NCI-H1436 (cell line): ENCODE measurements around the gene CD300LF.

Source experiments
- DNase-seq: peaks from one replicate; lab custom pipeline; 2025; lab: John Stamatoyannopoulos, UW

CD300LF gene

DNA sequence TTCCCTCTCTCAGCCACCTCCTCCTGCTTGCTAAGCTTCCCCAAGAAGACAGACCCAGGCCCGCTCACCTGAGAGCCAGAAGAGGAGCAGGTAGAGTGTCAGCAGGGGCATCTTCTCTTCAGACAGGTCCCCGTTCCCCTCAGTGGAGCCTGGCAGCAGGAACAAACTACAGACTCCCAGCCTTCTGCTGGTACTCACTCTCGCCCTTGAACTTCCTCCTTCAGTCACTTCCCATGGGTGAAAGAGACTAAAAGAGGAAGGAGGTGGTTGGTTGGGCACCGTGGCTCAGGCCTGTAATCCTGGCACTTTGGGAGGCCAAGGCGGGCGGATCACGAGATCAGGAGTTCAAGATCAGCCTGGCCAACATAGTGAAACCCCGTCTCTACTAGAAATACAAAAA, at the start of gene CD300LF:
Gene CD300LF, minus strand, starts transcription at position 168 of the 400 bp plus-strand sequence. Its CDS starts 57 bp downstream, at position 111.
- DNase-seq: no peak

DNA sequence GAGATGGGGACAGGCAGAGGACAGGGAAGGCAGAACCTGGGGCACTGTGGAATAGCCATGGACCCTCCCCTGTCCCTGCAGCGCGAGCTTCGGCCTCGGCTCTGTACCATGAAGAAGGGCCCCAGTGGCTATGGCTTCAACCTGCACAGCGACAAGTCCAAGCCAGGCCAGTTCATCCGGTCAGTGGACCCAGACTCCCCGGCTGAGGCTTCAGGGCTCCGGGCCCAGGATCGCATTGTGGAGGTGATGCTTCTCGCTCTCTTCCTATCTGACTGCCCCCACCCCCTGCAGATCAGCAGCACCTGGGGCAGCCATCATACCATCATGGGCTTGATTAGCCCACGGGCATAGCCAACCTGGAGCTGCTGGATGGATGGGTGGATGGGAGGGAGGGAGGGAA, 49.2 kb upstream of the CD300LF start:
- no peak for DNase-seq

DNA sequence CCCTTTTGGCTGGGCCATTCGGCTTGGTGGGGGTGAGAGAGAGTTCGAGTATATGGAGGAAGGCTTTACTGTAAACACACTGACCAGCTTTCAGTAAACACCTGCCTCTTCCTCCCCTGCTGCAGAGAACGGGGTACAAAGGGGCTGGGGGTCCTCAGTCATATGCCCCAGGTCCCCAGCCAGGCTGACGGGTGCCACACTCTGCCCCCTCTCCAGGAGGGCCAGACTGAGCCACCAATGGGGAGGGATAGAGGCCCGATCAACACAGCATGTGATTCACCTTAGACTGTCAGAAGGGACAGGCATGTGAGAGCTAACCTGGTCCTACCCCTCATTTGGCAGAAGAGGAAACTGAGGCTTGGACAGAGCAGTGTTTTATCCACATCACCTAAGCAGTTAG, 48.7 kb upstream of the CD300LF start:
- no peak for DNase-seq

GRCh38 chr17:74760404-74761105, 47.8 kb upstream of the CD300LF start:
- DNase-seq: no peak

GRCh38 chr17:74759941-74760340, 47.2 kb upstream of the CD300LF start:
- no peak for DNase-seq

GRCh38 chr17:74759243-74759801, 46.6 kb upstream of the CD300LF start:
- DNase-seq: no peak

DNA sequence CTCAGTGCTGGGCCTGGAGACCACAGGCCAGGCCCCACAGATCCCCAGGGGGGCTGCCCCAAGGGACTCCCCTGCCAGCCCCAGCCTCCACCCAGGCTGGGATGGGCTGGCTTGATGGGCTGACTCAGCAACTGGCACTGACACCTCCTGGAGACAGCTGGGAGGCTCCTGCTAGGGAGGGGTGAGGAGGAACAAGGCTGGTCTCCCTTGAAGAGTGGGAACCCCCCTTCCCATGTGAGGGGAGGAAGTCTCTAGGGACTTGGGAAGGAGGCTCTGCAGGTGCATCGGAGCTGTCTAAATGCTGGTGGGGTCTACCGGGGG, 46.1 kb upstream of the CD300LF start:
- DNase-seq: peak; percentile 37

DNA sequence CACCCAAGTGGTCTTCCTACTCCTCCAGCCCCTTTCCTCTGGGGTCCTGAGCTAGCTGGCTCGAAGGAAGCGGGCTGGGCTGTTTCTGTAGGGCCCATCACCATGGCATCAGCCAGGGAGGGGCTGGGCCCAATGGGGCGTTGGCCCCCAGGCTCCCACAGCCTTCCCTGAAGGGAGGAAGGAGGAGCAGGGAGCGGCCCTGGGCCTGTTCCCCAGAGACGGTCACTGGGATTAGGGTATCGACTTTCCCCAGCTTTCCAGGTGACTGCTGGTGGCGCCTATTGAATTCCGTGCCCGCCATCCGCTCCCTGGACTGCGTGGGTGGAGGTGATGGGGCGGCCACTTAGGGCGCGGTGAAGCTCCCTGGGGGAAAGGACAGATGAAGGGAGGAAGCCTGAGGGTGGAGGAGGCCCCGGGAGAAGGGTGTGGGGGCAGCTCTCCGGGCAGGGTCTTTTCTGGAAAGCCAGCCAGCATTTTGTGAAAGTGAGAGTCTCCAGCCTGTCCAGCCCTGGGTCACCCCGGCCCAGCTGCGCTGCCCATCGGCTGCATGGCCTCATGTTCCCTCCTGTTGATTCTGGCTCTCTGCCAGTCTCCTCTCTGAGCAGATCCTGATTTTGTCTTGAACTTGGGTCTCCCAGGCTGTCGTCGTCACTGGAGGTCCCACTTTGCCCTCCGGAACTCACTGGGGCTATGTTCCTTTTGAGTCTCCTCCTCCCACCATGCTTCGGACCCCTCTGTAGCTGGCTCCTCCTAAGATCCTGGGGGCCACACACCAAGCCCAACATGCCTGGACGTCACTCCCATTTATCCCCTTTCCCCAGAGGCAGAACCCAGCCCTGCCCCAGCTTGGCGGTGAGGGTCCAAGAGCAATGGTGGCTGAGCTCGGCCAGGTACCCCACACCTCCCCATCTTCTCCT, 45.5 kb upstream of the CD300LF start:
- DNase-seq: peak; percentile 40

GRCh38 chr17:74757502-74757901, 44.8 kb upstream of the CD300LF start:
- no peak for DNase-seq

DNA sequence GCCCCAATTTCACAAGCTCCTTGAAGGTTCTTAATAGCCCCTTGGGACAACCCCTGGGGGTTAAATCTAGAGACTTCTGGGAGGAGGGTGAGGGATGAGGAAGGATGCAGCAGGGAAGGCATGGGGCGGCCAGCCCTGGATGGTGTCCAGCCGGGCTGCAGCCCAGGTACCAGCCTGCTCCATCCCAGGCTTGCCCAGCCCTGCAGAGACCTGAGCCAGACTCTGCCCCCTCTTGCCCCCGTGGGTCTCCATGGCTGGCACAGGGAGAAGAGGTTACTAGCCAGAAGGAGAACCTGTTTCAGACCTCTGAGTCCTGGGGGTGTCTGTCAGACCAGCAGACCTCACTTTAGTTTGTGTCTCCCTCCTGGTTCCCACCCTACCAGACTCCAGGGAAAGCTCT, 44.2 kb upstream of the CD300LF start:
- DNase-seq: no peak

GRCh38 chr17:74755533-74755932, 42.8 kb upstream of the CD300LF start:
- no peak for DNase-seq

DNA sequence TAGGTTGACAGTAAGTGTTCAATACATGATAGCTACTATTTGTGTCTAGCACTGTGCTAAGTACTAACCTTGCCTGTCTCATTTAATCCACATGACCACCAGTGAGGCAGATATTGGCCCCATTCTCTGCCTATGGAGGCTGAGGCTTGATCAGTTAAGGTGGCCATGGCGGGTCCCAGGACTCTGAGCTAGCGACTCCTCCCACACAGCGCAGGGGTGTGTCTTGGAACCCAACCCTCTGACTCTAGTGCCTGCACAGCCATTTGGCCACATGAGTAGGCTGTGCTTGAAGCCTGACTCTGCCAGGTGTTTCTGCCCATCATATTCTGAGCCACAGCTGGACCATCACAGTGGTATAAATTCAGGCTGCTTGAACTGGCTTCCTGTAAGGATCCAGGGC, 42.1 kb upstream of the CD300LF start:
- no peak for DNase-seq

DNA sequence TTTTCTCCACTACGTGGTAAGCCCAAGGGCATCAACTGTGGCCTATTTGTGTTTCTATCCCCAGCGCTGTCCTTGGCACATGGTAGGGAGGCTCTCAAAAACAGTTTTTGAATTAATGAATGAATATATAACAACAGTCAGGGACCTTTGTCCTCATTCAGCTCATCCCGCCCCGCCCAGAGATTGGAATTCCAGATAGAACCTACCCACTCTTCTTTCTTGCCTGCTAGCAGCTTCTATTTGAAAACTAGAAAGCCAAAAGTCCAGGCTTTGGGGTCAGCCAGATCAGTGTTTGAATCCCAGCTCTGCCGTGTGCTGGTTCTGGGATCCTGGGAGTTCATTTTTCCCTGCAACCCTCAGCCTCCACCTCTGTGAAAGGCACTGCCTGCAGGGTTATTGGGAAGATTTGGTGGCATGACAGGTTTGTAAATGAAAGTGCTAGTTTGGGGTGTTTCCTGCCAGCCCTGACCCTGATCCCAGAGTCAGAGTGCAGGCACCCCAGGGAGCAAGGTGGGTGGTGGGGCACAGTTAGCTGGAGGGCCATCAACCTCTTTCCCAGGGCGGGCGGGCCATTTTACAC, 40.2 kb upstream of the CD300LF start:
- no peak for DNase-seq

DNA sequence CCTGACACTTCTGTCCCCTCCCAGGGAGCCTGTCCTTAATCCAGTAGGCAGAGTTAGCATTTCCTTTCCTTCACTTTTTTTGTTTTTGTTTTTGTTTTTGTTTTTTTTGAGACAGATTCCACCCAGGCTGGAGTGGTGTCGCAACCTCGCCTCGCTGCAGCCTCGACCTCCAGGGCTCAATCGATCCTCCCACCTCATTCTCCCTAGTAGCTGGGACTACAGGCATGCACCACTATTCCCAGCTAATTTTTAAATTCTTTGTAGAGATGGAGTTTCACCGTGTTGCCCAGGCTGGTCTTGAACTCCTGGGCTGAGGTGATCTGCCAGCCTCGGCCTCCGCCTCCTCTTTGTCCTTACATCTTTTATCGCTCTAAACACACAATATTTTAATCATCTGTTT, 39.7 kb upstream of the CD300LF start:
- DNase-seq: no peak

DNA sequence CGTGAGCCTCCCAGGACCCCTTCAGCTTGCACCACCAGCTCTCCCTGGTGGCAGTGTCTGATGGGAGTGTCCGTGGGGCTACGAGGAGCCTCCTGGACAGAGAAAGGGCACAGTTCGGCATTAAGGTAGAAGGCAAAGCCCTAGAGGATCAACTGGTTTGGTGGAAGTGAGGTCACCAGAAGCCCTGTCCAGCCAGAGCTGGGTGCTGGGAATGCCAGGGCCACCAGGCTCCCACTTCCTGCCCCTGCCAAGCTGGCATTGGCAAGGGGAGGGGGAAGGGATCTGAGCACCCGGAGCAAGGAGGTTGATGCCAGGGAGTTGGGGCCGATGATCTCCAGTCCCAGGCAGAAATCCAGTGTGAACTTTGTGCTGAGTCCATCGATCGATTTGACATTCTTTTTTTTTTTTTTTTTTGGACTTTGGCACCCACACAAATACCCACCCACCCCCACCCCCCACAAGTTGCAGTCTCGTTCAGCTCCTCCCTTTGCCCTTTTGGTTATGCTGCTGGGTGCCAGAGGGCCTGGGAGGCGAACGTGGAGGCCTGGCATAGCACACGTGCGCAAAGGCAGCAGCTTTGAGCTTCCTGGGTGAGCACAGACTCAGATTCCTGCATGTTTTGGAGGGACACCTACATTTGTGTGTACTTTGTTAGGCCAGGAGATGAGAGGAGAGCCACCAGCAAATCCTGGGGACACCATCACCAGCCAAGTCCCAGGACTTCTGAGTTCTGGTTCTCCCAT, 37.8 kb upstream of the CD300LF start:
- no peak for DNase-seq

DNA sequence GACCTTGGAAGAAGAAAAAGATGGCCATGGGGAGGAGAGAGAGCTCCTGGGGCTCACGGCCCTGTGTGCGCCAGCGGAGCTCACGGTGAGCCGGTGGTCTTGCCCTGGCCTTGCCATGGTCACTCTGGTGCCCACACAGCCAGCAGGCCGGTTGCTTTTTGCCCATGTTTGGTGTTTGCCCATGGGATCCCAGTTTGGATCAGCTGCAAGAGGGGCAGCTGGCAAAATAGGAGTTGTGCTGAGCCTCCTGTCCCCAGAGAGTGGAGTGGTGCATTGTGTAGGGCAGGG, 37.3 kb upstream of the CD300LF start:
- no peak for DNase-seq

DNA sequence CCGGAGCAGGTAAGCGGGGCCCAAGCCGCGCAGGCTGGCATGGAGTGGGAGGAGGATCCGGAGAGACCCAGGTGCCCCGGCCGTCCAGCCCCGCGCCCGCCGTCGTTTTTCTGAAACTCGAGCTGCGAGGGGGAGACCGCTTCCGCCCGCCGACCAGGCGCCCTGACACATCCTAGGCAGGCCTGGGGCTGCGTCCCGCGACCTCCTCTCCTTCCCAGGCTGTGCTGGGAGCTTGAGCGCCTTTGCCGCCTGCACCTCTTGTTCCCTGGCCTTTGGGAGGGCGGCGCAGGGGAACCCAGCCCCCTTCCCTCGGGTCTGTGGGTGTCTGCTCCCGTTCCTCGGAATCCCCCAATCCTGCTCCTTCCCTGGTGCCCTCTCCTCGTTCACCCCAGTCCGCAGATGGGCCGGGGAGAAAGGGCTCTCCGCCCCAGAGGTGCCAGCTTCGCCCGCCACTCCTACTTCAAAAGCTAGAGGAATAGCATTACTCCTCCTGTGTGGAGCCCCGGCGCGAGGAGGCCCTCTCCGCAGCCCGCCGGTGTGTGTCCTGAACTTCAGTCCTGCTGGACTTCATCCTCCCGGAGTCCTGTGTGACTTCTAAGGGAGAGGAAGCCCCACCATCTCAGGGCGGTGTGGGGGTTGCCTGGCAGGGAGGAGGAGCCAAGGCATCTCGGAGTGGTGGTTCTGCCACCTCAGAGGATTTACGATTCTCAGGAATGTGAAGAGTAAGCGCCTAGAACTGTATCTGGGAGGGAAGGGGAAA, 36.7 kb upstream of the CD300LF start:
- no peak for DNase-seq

GRCh38 chr17:74748529-74749278, 36.0 kb upstream of the CD300LF start, which contains the start of gene NHERF1:
NHERF1 (plus strand) TSS chr17:74748628; CDS start chr17:74748847, 219 bp downstream.
- peak; percentile 96 for DNase-seq

DNA sequence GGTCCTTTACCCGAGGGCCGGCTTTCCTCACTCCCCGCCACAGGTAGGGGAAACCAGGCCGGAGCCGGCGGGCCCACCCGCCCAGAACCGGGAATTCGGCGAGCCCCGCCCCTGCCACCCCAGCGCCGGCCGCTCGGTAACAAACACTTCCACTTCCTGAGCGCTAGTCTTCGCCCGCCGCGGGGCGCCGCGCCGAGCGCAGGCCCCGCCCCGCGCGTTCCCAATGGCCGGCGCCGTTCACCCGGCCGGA, 35.5 kb upstream of the CD300LF start:
- DNase-seq: no peak

GRCh38 chr17:74746922-74747321, 34.2 kb upstream of the CD300LF start:
- no peak for DNase-seq

- no peak for DNase-seq
These were observed 33.7 kb upstream of the CD300LF start for GRCh38 chr17:74746376-74746775.
